Measurements from ENCODE around the gene COX8A. TPM values are rescaled to one million over a fixed set of nuclear protein-coding genes. Genes with fewer than 3 reads are reported as not detected.
"Not testable (repeated sequence)": the region's sequence is repeated elsewhere in the genome, so short reads cannot be mapped to it uniquely, and the experiment has no call there.

Gene COX8A
- total RNA-seq, 2 experiments from 2014 or later: 445 to 484 TPM

GRCh38 chr11:63945477-63946163 is 28.8 kb upstream of the COX8A start:
- Mint-ChIP-seq H3K4me3 (no peak overlapping the region), H3K36me3 (peaks cover 15% of the 10 kb centered on the region), H3K4me1 (peaks cover 21% of the 10 kb centered on the region), H3K27me3 (no peaks in the 10 kb centered on the region), H3K9me3 (ENCODE audit: low read depth) (no peaks in the 10 kb centered on the region), H3K27ac (no peak overlapping the region)
- peak; percentile 76 for ATAC-seq
- peak; percentile 68 for DNase-seq
- CTCF ChIA-PET: interaction anchor here (0.7 to 5.4 kb wide), 31 partner anchors 9 to 240 kb away, joined by 3 to 136 read pairs (median 5); partner anchors contain the start of genes MARK2, STIP1 and ZFTA

- DNase-seq (peak; percentile 88), ATAC-seq (peak; percentile 85)
- Mint-ChIP-seq H3K27ac (peak overlapping the region; percentile 88), H3K36me3 (peaks cover 35% of the 10 kb centered on the region), H3K4me3 (peak overlapping the region; percentile 57), H3K4me1 (peaks cover 34% of the 10 kb centered on the region), H3K9me3 (ENCODE audit: low read depth) (no peaks in the 10 kb centered on the region), H3K27me3 (no peaks in the 10 kb centered on the region)
- CTCF ChIA-PET: interaction anchor here (0.9 to 3.4 kb wide), 11 partner anchors 8 to 201 kb away, joined by 3 to 27 read pairs (median 5); partner anchors contain the start of genes MARK2 and OTUB1
These were observed 22.5 kb upstream of the COX8A start for GRCh38 chr11:63951779-63952536.

- H3K9me3 Mint-ChIP-seq (ENCODE audit: low read depth): no peaks in the 10 kb centered on the region
- H3K36me3 Mint-ChIP-seq: peaks cover 33% of the 10 kb centered on the region
- ATAC-seq: no peak
- DNase-seq: no peak
- CTCF ChIA-PET: interaction anchor here (0.9 to 3.4 kb wide), 9 partner anchors 8 to 200 kb away, joined by 3 to 27 read pairs (median 4); partner anchors contain the start of genes MARK2 and OTUB1
- H3K27ac Mint-ChIP-seq: peak overlapping the region; percentile 88
- H3K27me3 Mint-ChIP-seq: no peaks in the 10 kb centered on the region
- H3K4me1 Mint-ChIP-seq: peaks cover 33% of the 10 kb centered on the region
- peak overlapping the region; percentile 57 for H3K4me3 Mint-ChIP-seq
These were observed 21.9 kb upstream of the COX8A start for GRCh38 chr11:63952570-63952969.

GRCh38 chr11:63958008-63958407 is 16.4 kb upstream of the COX8A start:
- H3K36me3 Mint-ChIP-seq: peaks cover 21% of the 10 kb centered on the region
- peaks cover 35% of the 10 kb centered on the region for H3K4me1 Mint-ChIP-seq
- H3K9me3 Mint-ChIP-seq (ENCODE audit: low read depth): no peaks in the 10 kb centered on the region
- no peak overlapping the region for H3K27ac Mint-ChIP-seq
- no peak for ATAC-seq
- no peaks in the 10 kb centered on the region for H3K27me3 Mint-ChIP-seq
- DNase-seq: no peak
- no peak overlapping the region for H3K4me3 Mint-ChIP-seq
- CTCF ChIA-PET: interaction anchor here (1.1 to 1.8 kb wide), 2 partner anchors 10 to 12 kb away, joined by 6 to 7 read pairs; no protein-coding TSS in a partner anchor

GRCh38 chr11:63961608-63962412 is 12.6 kb upstream of the COX8A start:
- CTCF ChIA-PET: interaction anchor here (0.6 to 3.8 kb wide), 8 partner anchors 10 to 194 kb away, joined by 3 to 27 read pairs (median 4); partner anchors contain the start of genes MARK2 and OTUB1
- Mint-ChIP-seq H3K27me3 (no peaks in the 10 kb centered on the region), H3K4me1 (peaks cover 32% of the 10 kb centered on the region), H3K9me3 (ENCODE audit: low read depth) (no peaks in the 10 kb centered on the region), H3K27ac (peak overlapping the region; percentile 38), H3K36me3 (no peaks in the 10 kb centered on the region), H3K4me3 (peak overlapping the region; percentile 3)
- ATAC-seq: peak; percentile 77
- peak; percentile 83 for DNase-seq

- H3K4me3 Mint-ChIP-seq; H3K36me3 Mint-ChIP-seq; DNase-seq; ATAC-seq; H3K27ac Mint-ChIP-seq; H3K9me3 Mint-ChIP-seq (ENCODE audit: low read depth); H3K27me3 Mint-ChIP-seq: not testable (repeated sequence)
- CTCF ChIA-PET: interaction anchor here (0.6 to 2.2 kb wide), 2 partner anchors 21 to 367 kb away, joined by 3 to 5 read pairs; partner anchors contain the start of gene OTUB1
- peaks cover 27% of the 10 kb centered on the region for H3K4me1 Mint-ChIP-seq
These were observed 10.5 kb upstream of the COX8A start for GRCh38 chr11:63963895-63964294.

- ATAC-seq: no peak
- Mint-ChIP-seq H3K4me3 (no peak overlapping the region), H3K27ac (no peak overlapping the region), H3K9me3 (ENCODE audit: low read depth) (no peaks in the 10 kb centered on the region), H3K36me3 (no peaks in the 10 kb centered on the region), H3K27me3 (no peaks in the 10 kb centered on the region), H3K4me1 (peaks cover 11% of the 10 kb centered on the region)
- DNase-seq: no peak
- CTCF ChIA-PET: interaction anchor here (1.5 kb wide), 1 partner anchor 21 kb away, joined by 5 read pairs; no protein-coding TSS in a partner anchor
These were observed 8.0 kb upstream of the COX8A start for GRCh38 chr11:63966444-63966843.

GRCh38 chr11:63969461-63969860 is 5.0 kb upstream of the COX8A start:
- DNase-seq (no peak), ATAC-seq (no peak)
- Mint-ChIP-seq H3K27me3 (no peaks in the 10 kb centered on the region), H3K27ac (no peak overlapping the region), H3K9me3 (ENCODE audit: low read depth) (no peaks in the 10 kb centered on the region), H3K4me1 (peaks cover 9% of the 10 kb centered on the region), H3K36me3 (peaks cover 8% of the 10 kb centered on the region), H3K4me3 (no peak overlapping the region)
- CTCF ChIA-PET: interaction anchor here (1.3 to 2.2 kb wide), 2 partner anchors 18 to 24 kb away, joined by 3 to 11 read pairs; no protein-coding TSS in a partner anchor

GRCh38 chr11:63970902-63971301 is 3.5 kb upstream of the COX8A start:
- Mint-ChIP-seq H3K36me3 (peaks cover 13% of the 10 kb centered on the region), H3K27me3 (no peaks in the 10 kb centered on the region), H3K27ac (no peak overlapping the region), H3K4me3 (no peak overlapping the region), H3K9me3 (ENCODE audit: low read depth) (no peaks in the 10 kb centered on the region), H3K4me1 (peaks cover 12% of the 10 kb centered on the region)
- CTCF ChIA-PET: interaction anchor here (1.1 kb wide), 1 partner anchor 22 kb away, joined by 3 read pairs; no protein-coding TSS in a partner anchor
- ATAC-seq (no peak), DNase-seq (no peak)

GRCh38 chr11:63973912-63974258 is 535 bp upstream of the COX8A start:
- not testable (repeated sequence) for H3K27me3 Mint-ChIP-seq; DNase-seq; H3K9me3 Mint-ChIP-seq (ENCODE audit: low read depth); ATAC-seq
- peaks cover 31% of the 10 kb centered on the region for H3K4me1 Mint-ChIP-seq
- H3K27ac Mint-ChIP-seq: peak overlapping the region; percentile 100
- H3K4me3 Mint-ChIP-seq: peak overlapping the region; percentile 100
- CTCF ChIA-PET: interaction anchor here (0.6 to 2.2 kb wide), 4 partner anchors 11 to 206 kb away, joined by 3 to 10 read pairs (median 3); partner anchors contain the start of gene OTUB1
- H3K36me3 Mint-ChIP-seq: peaks cover 25% of the 10 kb centered on the region

GRCh38 chr11:63978551-63979239 is 4.3 kb downstream of the COX8A start:
- DNase-seq (no peak), ATAC-seq (no peak)
- CTCF ChIA-PET: interaction anchor here (0.7 to 1.3 kb wide), 2 partner anchors 22 to 1905 kb away, joined by 3 to 6 read pairs; no protein-coding TSS in a partner anchor
- H3K27ac Mint-ChIP-seq: no peak overlapping the region
- no peak overlapping the region for H3K4me3 Mint-ChIP-seq
- no peaks in the 10 kb centered on the region for H3K27me3 Mint-ChIP-seq
- no peaks in the 10 kb centered on the region for H3K9me3 Mint-ChIP-seq (ENCODE audit: low read depth)
- H3K4me1 Mint-ChIP-seq: peaks cover 42% of the 10 kb centered on the region
- H3K36me3 Mint-ChIP-seq: peaks cover 22% of the 10 kb centered on the region

- Mint-ChIP-seq H3K4me1 (peaks cover 37% of the 10 kb centered on the region), H3K4me3 (no peak overlapping the region), H3K36me3 (peaks cover 17% of the 10 kb centered on the region), H3K27ac (no peak overlapping the region), H3K27me3 (no peaks in the 10 kb centered on the region), H3K9me3 (ENCODE audit: low read depth) (no peaks in the 10 kb centered on the region)
- CTCF ChIA-PET: interaction anchor here (1.3 kb wide), 1 partner anchor 21 kb away, joined by 6 read pairs; no protein-coding TSS in a partner anchor
- no peak for ATAC-seq
- no peak for DNase-seq
These were observed 5.0 kb downstream of the COX8A start for GRCh38 chr11:63979426-63979825.

All from activated CD8-positive, alpha-beta memory T cell treated with anti-CD3 and anti-CD28 coated beads, Interleukin-2, amount 10 ng/mL, durations not matched to agents 7 days and 5 days (primary cell).